Measurements from ENCODE around the gene ARIH1.

ARIH1 gene

DNA sequence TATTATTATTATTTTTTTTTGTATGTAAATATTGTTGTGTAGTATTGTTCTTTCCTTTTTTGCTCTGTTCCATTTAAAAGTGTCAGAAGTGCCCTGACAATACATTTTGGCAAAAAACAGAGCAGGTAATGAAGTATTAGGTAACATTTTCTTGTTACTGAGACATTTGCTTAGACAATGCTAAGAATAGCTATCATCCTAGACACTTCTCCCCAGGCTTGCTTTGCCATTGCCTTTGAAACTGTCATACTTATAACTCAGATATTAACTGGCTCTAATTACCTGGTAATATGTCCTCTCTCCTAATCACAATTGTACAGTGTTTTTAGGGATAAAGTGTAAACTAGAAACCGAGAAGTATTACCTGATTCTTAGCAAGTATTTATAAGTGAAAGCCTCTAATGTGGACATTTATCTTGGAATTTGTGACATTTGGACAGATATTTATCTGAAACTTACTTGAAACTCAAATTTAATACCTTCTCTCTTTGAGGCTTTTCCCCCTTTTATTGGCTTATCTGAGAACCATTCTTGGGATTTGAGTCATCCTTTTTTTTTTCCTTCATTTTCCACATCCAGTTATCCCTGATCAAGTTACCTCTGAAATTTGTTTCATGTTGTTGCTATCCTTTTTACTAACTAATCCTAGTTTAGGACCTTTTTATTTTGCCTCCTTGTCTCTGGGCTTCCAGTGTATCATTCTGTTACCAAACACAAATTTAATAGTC, 13.1 kb downstream of the ARIH1 start:
- DNase-seq = no peak

DNA sequence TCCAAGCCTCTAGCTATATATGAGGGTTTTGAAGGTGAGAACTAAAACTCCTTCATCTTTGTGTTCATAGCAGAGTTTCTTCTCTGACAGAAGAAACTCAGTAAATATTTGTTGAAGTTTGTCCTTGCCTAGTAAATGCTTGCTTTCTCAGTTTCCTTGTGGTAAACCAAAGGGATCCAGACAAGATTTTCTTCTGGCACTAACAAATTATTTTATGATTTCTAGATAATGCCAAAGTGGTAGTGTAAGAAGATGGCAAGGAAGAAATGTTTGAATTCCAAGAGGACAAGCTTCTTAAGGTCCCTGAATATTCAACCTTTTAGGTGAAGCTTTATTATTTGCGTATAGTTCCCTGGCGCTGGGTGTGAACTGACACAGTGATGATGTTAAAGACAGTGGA, 14.4 kb downstream of the ARIH1 start:
- DNase-seq = no peak

DNA sequence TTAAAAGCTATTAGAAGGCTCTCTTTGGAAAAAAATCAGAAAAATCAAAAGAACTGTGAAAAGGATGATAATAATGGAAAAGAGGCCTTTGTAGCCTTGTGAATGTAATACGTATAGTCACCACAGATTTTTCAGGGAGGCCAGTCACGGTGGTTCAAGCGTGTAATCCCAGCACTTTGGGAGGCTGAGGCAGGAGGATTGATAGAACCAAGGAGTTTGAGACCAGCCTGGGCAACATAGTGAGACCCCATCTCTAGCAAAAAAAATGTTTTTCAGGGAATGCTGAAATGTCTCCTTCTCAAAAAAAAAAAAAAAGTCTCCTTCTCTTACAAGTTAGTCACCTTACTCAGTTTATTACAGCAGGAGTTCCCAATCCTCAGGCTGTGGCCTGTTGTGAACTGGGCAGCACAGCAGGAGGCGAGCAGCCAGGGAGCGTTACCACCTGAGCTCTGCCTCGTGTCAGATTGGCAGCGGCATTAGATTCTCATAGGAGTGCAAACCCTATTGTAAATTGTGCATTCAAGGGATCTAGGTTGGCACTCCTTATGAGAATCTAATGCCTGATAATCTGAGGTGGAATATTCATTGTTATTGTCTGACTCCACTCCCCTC, 15.9 kb downstream of the ARIH1 start:
- DNase-seq = no peak

DNA sequence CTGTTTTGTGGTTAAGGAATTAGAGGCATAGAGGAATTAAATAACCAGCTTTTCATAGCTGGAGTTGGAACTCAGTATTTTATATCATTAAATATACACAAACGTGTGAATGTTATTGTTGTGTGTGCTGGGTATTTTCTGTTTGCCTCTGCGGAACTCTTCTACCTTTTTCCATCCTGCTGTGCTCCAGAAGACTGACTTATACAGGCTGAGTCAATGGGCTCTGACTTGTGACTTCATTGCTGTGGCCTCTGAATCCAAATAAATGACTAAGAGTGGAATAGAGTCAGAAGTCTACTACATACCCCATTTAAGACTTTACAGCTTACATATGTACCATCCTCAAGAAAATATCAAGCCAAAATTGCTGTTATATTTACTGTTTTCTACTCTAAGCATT, 17.6 kb downstream of the ARIH1 start:
- peak; percentile 73 for DNase-seq

DNA sequence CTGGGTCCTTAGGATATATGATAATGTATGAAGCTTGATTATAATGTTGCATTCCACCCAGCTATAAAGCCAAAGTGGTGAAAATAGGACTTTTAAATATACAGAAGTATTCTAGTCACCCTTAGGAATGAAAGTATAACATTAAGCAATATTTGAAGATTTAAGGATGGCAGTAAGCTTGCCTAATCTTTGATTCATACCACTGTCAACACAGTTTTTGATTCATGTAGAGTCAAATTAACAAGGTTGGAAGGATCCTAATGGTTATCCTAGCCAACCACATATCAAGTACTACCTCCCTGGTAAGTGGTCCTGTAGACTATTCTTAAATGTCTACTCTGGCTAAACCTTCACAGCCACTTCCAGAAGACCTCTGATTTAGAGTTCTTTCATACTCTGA, 18.6 kb downstream of the ARIH1 start:
- DNase-seq = peak; percentile 15

DNA sequence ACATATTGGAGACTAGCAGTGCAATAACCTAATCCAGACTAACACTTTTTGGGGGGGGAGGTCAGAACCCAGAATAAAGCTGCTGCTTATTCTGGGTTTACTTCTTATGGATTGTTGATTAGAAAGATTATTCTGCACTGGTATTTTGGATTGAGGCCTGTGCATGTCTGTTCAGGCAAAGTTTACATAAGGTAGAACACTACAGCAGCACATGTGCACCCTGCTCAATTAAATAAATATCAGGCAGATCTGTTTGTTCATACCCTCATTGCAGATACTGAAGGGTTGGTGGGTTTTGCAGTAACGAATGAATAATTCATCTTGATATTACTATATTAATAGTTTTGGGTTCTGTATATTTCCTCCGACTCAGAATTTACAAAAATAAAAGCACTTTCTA, 19.1 kb downstream of the ARIH1 start:
- DNase-seq = no peak

DNA sequence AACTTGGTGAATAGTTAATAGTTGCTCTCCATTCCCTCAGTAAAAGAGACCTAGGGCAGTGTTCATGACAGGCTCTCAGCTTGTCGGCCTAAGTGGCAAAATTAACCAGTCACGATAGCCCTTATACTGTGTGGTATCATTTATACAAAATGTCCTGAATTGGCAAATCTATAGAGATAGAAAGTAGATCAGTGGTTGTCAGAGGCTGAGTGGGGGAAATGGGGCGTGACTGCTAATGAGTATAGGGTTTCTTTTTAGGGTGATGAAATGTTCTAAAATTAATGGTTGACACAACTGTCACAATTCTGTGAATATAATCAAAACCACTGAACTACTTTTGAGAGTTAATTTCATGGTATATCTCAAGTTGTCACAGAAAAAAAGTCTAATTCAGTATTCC, 20.9 kb downstream of the ARIH1 start:
- DNase-seq = no peak

DNA sequence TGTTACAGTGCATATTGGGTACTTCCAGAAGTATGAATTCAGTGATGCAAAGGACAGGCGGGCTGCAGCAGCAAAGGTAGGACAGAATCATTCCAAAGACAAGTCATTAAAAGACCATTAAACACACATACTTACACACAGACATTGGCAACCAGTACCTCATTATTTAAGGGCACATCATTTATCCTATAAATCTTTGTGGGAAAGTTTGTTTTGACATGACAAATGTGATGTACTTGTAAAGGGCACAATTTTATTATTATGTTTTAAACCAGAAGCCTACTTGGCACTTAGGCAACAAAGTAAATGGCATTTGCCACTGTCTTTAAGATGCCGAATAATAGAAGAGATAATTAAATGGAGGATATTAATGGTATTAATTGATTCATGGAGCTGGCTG, 22.7 kb downstream of the ARIH1 start:
- no peak for DNase-seq

DNA sequence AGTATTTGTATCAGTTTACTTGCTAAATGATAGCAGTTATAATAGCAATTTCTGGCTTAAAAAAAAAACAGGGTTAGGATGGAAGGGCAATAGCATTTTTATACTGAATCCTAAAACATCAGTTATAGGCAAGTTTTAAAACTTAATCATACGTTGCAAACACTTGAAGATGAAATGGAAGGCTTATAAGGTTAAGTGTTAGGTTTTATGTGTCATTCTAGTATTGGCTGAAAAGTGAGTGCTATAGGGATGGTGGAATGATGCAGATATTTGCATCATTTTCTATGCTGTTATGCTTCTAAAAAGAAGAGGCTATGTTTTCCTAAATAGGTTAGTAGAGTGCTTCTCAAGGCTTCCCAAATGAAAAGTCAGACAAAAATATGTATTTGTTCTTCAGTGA, 23.3 kb downstream of the ARIH1 start:
- DNase-seq = no peak

DNA sequence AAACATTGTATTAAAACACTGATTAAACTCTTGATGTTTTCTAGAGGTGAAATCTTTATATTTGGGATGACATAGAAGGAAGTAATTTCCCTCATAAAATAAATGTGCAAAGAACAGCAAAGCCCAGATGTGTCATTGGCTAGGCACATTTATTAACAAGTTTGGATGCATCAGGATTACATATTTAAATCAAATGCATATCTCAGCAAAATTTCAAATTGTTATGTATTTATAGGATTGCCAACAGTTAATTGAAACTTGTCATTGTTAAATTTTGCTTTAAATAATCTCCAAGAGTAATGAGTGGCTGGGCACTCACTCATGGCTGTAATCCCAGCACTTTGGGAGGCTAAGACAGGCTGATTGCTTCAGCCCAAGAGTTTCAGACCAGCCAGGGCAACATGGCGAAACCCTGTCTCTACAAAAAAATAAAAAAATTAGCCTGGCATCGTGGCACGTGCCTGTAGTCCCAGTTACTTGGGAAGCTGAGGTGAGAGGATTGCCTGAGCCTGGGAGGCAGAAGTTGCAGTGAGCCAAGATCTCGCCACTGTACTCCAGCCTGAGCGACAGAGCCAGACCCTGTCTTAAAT, 28.2 kb downstream of the ARIH1 start:
- DNase-seq = no peak

DNA sequence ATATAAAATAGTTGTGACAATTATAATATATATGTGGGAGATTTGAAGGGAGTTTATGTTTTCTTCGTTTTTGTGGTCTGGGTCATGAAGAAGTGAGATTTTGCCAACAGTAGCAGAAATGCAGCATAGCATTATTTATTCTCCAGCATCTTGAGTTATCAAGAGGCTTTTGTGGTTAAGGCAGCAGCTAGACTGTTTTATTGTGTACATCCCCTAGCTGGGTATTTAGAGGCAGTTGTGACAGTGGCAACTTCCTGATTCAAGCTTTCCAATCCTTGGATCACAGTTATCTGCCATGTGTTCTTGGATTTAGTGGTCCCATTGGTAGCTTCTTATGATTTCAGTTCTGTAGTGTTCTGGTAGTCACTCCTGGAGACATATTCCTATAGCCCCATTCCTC, 29.0 kb downstream of the ARIH1 start:
- DNase-seq = no peak

DNA sequence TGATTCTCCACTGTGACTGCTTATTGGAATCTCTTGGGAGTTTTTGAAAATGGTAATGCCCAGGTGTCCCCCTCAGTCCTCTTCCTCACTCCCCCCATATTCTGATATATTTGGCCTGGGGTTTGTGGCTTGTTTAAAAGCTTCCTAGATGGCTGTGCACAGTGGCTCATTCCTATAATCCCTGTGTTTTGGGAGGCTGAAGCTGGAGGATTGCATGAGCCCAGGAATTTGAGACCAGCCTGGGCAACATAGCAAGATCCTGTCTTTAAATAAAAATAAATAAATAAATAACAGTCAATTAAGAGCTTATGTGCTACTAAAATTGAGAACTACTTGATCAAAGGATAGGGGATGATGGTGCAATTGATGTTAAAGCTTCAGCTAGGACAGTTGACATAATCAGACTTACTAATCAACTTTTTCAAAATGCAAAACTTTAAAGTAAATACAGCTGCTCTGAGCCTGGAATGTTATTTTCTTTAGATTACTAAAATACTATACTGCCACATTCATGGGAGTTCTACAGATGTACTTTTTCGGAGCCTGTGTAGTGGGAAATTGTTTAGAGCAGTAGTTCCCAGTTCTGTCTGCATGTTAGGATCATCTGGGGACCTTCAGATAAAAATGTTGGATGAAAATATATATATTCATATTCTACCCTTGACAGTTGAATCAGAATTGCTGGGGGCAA, 33.4 kb downstream of the ARIH1 start:
- DNase-seq = no peak

DNA sequence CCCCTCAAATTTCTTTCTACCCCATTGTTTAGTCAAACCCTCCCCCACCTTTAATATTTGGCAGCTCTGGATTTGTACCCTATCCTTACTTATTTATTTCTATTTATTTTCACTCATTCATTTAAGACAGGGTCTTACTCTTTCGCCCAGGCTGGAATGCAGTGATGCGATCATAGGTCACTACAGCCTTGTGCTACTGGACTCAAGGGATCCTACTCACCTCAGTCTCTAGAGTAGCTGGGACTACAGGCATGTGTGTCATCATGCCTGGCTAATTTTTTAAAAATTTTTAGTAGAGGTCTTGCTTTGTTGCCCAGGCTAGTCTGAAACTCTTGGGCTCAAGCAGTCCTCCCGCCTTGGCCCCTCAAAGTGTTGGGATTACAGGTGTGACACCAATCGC, 35.4 kb downstream of the ARIH1 start:
- DNase-seq = no peak

DNA sequence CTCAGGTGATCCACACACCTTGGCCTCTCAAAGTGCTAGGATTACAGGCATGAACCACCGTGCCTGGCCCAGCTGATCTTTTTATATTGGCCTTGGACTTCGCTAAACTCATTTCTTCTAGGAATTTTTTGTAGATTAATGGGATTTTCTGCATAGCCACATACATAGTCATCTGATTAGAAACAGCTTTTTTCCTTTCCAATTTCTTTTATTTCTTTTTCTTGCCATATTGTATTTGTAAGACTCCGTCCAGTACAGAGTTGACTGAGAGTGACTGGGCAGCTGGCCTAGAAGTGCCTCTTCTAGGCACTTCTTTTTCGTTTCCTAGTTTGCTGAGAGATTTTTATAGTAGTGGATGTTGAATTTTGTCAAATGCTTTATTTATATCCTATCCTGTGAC, 37.4 kb downstream of the ARIH1 start:
- peak; percentile 38 for DNase-seq

DNA sequence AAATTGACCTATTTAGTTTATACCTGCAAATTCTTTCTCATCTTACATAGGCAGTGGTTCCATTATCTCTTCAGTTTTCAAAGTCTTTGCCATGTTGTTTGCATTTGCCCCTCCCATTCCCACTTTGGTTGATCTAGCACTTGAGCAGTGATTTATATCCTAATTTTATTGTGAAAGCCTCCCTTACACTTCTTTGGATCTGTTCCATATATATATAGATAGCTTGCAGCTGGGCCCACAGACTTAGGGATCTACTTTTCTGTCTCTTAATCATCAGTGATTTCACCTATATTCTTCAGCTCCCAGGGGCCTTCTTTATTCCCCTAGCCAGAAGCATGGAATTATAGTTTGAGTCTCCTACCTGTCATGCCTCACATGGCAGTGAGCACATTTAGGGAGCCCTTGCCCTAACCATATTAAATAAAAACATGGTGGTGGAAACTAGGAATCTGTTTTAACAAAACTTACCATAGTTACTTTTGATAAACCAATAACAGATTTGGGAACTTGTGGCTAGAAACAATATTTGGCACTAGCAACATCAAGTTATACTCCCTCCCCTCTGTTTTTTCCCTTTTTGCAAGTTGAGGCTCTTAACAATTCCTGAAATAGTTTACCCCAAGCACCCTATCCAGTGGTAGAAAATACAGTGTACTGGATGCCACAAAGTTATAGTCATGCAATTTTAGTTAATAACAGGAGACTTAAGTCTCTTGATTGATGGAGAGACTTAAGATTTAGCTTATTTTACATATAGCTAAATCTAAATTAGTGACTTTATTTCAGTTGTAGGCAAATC, 41.7 kb downstream of the ARIH1 start:
- DNase-seq = peak; percentile 69

DNA sequence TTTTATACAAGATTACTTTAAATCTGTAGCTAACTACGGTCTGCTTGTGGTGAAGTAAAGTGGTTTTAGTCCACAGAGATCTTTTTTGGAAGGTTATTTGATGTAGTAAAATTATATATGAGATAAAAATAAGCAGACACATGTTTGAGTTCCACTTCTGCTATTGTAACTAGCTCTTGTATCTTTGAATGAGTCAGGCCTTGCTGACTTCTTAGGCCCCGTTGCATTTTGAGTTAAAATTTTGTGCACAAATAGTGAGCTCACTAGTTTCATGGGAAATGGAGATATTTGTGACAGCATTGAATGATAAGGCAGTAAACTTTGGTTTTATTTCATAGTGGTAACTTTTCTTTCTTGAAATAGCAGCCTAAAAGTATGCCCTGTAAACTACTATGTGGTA, 42.6 kb downstream of the ARIH1 start:
- no peak for DNase-seq

DNA sequence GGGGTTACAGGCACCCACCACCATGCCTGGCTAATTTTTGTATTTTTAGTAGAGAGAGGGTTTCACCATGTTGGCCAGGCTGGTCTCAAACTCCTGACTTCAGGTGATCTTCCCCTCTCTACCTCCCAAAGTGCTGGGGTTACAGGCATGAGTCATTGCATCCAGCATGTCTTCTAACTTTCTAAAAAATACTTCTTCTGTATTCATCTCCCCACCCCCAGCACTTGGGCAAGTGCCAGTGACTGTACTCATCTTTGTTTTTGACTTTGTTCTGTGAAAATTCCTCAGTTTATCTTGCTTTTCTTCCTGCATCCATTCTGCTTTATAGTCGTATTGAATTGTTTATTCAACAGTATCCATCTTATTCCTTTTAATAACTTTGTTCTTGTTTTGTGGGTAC, 47.6 kb downstream of the ARIH1 start:
- DNase-seq = peak; percentile 35

DNA sequence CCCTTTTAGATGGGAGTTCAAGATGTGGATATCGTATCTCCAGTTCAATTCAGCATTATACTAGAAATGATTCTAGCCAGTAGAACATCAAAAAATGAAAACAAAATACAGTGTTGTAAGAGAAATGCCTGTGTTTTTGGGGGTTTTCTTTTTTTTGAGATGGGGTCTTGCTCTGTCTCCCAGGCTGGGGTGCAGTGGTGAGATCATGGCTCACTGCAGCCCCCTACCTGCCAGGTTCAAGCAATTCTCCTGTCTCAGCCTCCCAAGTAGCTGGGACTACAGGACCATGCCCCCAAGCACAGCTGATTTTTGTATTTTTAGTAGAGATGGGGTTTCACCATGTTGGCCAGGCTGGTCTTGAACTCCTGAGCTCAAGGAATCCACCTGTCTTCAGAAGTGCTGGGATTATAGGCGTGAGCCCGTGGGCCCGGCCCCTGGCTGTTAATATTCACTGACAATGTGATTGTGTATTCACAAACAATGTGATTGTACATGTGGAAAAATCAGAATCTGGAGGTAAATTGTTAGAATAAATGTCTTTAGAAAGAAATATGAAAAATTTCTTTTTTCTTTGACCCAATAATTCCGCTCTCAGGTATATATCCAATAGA, 59.0 kb downstream of the ARIH1 start:
- DNase-seq = no peak

DNA sequence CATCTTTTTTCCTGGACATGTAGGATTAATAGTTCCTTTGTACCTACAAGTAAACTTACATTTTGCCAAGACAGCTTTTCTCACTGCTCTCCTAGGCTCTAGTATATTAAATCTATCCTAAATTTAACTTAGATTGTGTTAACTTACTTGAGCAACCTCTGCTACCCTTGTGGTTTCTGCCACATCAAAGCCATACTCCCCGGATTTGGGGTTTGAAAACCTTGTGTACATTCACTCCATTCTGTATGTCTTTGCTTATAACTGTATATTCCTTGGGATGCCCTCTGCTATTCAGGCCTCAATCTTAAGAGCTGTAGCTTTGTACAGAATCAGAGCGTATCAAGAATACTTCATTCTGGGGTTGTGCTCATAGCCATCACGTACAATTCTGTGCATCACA, 60.4 kb downstream of the ARIH1 start:
- DNase-seq = no peak

DNA sequence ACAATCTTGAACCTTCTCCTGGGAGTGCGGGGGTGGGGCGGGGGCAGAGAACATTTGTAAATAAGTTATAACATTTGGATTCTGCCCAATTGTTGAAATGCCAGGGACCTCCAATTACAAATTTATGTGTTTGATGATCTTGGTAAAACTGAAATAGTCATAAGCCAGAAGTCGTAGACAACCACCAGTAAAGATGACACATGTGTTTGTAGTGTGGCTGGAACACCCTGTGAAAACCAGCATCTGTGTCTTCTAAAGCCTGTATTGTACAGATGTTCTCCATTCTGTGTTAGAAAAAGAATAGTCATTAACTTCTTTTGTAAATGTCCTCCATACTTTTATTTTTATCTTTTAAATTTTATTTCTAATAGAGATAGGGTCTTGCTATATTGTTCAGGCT, 61.8 kb downstream of the ARIH1 start:
- DNase-seq = no peak

DNA sequence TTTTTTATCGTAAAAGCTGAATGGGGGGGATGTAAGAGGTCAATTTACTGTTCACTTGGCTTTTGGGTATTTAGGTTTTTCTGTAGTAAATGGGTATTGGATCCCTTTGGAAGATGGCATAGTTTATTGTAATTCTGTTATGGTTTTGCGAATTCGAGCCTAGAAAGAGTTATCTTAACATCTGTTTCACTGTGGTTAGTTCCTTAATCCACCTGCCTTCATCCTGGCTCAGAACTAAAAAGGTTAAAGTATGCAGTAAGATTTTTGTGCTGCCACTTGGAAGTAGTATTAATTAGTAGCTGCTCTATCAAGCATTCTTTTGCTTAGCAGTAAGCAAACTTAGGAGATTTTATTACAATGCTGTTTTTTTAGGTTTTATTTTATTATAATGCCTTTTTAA, 62.4 kb downstream of the ARIH1 start:
- DNase-seq = no peak

DNA sequence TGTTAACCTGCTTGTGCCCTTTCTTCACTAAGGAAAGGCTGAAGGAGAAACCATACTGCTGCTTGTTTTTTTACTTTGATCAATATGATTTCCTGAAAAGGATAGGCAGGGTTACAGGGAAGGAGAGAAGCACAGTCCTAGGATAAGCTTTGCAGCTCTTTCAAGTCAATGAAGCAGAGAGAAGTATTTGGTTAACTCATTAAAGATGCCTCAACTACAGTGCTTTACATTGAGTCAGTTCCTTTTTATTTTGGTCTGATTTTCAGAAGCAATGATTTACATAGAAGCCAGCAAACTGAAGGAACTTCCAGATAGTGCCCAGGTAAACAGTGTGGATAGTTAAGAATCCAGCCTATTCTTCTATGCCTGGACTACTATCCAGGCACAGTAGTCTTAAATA, 64.8 kb downstream of the ARIH1 start:
- DNase-seq = no peak

Measured in fibroblast of skin of scalp (primary cell).